Thoracic aorta (tissue), 2 donors: ENCODE data around the gene LGR4. TPM values are rescaled to one million over a fixed set of nuclear protein-coding genes. Genes with fewer than 3 reads are reported as not detected.

ENCODE experiments used
- ATAC-seq: fragments of 150-250 bp; one replicate; pipeline ENCODE4 v1.8.0; 2017; ENCODE audit warnings: low read depth; ENCODE audit not compliant: insufficient number of reproducible peaks, low FRiP score
- DNase-seq: peaks from one replicate; pipeline ENCODE4 v3.0.0-alpha.2; 2020; ENCODE audit warnings: low spot score
- H3K27ac ChIP-seq, 2 donors: fragments of 200-600 bp; sonication (generic); 1 replicate in 1 of 2; 2 replicates in 1 of 2; pipeline ENCODE4 v1.5.1; 2016; ENCODE audit warnings: mild to moderate bottlenecking in 2 of 2, moderate library complexity in 2 of 2
- H3K27me3 ChIP-seq: fragments of 200-600 bp; sonication (generic); replicated peaks from 2 replicates; pipeline ENCODE4 v1.6.0; 2016; ENCODE audit warnings: mild to moderate bottlenecking; ENCODE audit not compliant: insufficient read depth
- H3K36me3 ChIP-seq: fragments of 200-600 bp; sonication (generic); one replicate; pipeline ENCODE4 v1.5.1; 2016
- H3K4me1 ChIP-seq, 2 donors: fragments of 200-600 bp; sonication (generic); 1 replicate in 1 of 2; 2 replicates in 1 of 2; pipeline versions ENCODE4 v1.5.1 to v1.6.0; 2016; ENCODE audit warnings: low read depth in 2 of 2, mild to moderate bottlenecking in 1 of 2; ENCODE audit not compliant: control insufficient read depth in 1 of 2
- H3K4me3 ChIP-seq: fragments of 200-600 bp; sonication (generic); 2 replicates; pipeline ENCODE4 v1.5.1; 2016; ENCODE audit warnings: mild to moderate bottlenecking
- H3K9me3 ChIP-seq: fragments of 200-600 bp; sonication (generic); 2 replicates; pipeline ENCODE4 v1.5.1; 2016
- CTCF ChIP-seq: fragments of 200-600 bp; sonication (generic); IDR thresholded peaks from one replicate; pipeline ENCODE4 v1.5.1; 2019; ENCODE audit warnings: antibody characterized with exemption
- total RNA-seq, 2 donors: library from RNA; depleted of rRNA; stranded (reverse); fragments of >200 nt; gene quantifications; one replicate each; pipeline versions ENCODE4 v1.1.0 to v1.2.3, GENCODE V29; 2016

The LGR4 gene
- total RNA-seq, 2 donors from 2014 or later: 26.4 to 48.6 TPM

GRCh38 chr11:27420217-27420616 lies 52.4 kb downstream of the LGR4 start:
- TF ChIP-seq CTCF: no peak
- H3K9me3 ChIP-seq: no peaks in the 10 kb centered on the region
- H3K27ac ChIP-seq: no peak overlapping the region
- peaks cover 2 to 7% of the 10 kb centered on the region in 2 donors for H3K4me1 ChIP-seq
- H3K4me3 ChIP-seq: no peak overlapping the region
- H3K27me3 ChIP-seq: no peaks in the 10 kb centered on the region
- H3K36me3 ChIP-seq: no peaks in the 10 kb centered on the region
- DNase-seq (no peak), ATAC-seq (no peak)

- Histone ChIP-seq H3K4me1 (peaks cover 2 to 7% of the 10 kb centered on the region in 2 donors), H3K9me3 (no peaks in the 10 kb centered on the region), H3K4me3 (no peak overlapping the region), H3K27me3 (no peaks in the 10 kb centered on the region), H3K36me3 (no peaks in the 10 kb centered on the region), H3K27ac (no peak overlapping the region)
- DNase-seq (no peak), ATAC-seq (no peak)
- TF ChIP-seq CTCF: no peak
These were observed 54.2 kb downstream of the LGR4 start for GRCh38 chr11:27418356-27418755.

- Histone ChIP-seq H3K36me3 (no peaks in the 10 kb centered on the region), H3K27me3 (no peaks in the 10 kb centered on the region), H3K4me3 (no peak overlapping the region), H3K27ac (no peak overlapping the region), H3K4me1 (peaks cover 2 to 7% of the 10 kb centered on the region in 2 donors), H3K9me3 (no peaks in the 10 kb centered on the region)
- DNase-seq (no peak), ATAC-seq (no peak)
- TF ChIP-seq CTCF: no peak
These were observed 55.9 kb downstream of the LGR4 start for GRCh38 chr11:27416568-27417176.

GRCh38 chr11:27414644-27415043 lies 57.9 kb downstream of the LGR4 start:
- DNase-seq (no peak), ATAC-seq (no peak)
- no peak for TF ChIP-seq CTCF
- Histone ChIP-seq H3K4me1 (peaks cover 0 to 2% of the 10 kb centered on the region in 2 donors), H3K27ac (no peak overlapping the region), H3K27me3 (no peaks in the 10 kb centered on the region), H3K4me3 (no peak overlapping the region), H3K36me3 (no peaks in the 10 kb centered on the region), H3K9me3 (no peaks in the 10 kb centered on the region)

- TF ChIP-seq CTCF: no peak
- H3K36me3 ChIP-seq: no peaks in the 10 kb centered on the region
- no peaks in the 10 kb centered on the region for H3K27me3 ChIP-seq
- ATAC-seq: no peak
- H3K9me3 ChIP-seq: no peaks in the 10 kb centered on the region
- H3K4me3 ChIP-seq: no peak overlapping the region
- peaks cover 9 to 17% of the 10 kb centered on the region in 2 donors for H3K4me1 ChIP-seq
- H3K27ac ChIP-seq: no peak overlapping the region
- no peak for DNase-seq
These were observed 59.4 kb downstream of the LGR4 start for GRCh38 chr11:27413218-27413617.
